Stimulated activated CD4-positive, alpha-beta T cell treated with anti-CD3 and anti-CD28 coated beads, TNF-alpha, amount 100 ng/mL, for 24 hours (primary cell): Measurements from ENCODE around the gene FAM114A2.
"Not testable (repeated sequence)": the region's sequence is repeated elsewhere in the genome, so short reads cannot be mapped to it uniquely, and the experiment has no call there.

ENCODE experiments used
- DNase-seq, 3 experiments: peaks; one replicate each; pipeline ENCODE4 v3.0.0-alpha.2; 2020; ENCODE audit warnings: low read depth in 3 of 3

Gene FAM114A2

GRCh38 chr5:154047324-154047723, 8.6 kb upstream of the FAM114A2 start:
- no peak for DNase-seq

- no peak for DNase-seq
Observed at GRCh38 chr5:154046486-154046885, 7.8 kb upstream of the FAM114A2 start.

GRCh38 chr5:154044581-154044980, 5.9 kb upstream of the FAM114A2 start:
- DNase-seq = no peak

- DNase-seq = no peak
Observed at GRCh38 chr5:154044099-154044498, 5.4 kb upstream of the FAM114A2 start.

GRCh38 chr5:154042766-154043165, 4.1 kb upstream of the FAM114A2 start:
- no peak for DNase-seq

- DNase-seq = no peak
Observed at GRCh38 chr5:154039458-154039829, 734 bp upstream of the FAM114A2 start.

- DNase-seq = peak; percentile 2 to 26 (median 19)
Observed at GRCh38 chr5:154038261-154038706, 426 bp downstream of the FAM114A2 start.

- DNase-seq = no peak
Observed at GRCh38 chr5:154034944-154035343, 3.8 kb downstream of the FAM114A2 start.

GRCh38 chr5:154031937-154032489, 6.7 kb downstream of the FAM114A2 start:
- no peak for DNase-seq

GRCh38 chr5:154025951-154026350, 12.8 kb downstream of the FAM114A2 start:
- DNase-seq = no peak

- DNase-seq = not testable (repeated sequence)
Observed at GRCh38 chr5:154018919-154019318, 19.8 kb downstream of the FAM114A2 start.

GRCh38 chr5:154015071-154015693, 23.5 kb downstream of the FAM114A2 start:
- no peak for DNase-seq

- DNase-seq = no peak
Observed at GRCh38 chr5:154010660-154011059, 28.1 kb downstream of the FAM114A2 start.

GRCh38 chr5:154005648-154006047, 33.1 kb downstream of the FAM114A2 start:
- DNase-seq = no peak

- DNase-seq = no peak
Observed at GRCh38 chr5:154002511-154003020, 36.1 kb downstream of the FAM114A2 start.

GRCh38 chr5:154002093-154002492, 36.6 kb downstream of the FAM114A2 start:
- no peak for DNase-seq

GRCh38 chr5:154000703-154001102, 38.0 kb downstream of the FAM114A2 start:
- DNase-seq = no peak

- DNase-seq = no peak
Observed at GRCh38 chr5:153999995-154000394, 38.7 kb downstream of the FAM114A2 start.

GRCh38 chr5:153998768-153999167, 39.9 kb downstream of the FAM114A2 start:
- no peak for DNase-seq

GRCh38 chr5:153998010-153998409, 40.7 kb downstream of the FAM114A2 start:
- no peak for DNase-seq

- no peak for DNase-seq
Observed at GRCh38 chr5:153991168-153991567, 47.5 kb downstream of the FAM114A2 start.

- no peak for DNase-seq
Observed at GRCh38 chr5:153988510-153988909, 50.2 kb downstream of the FAM114A2 start.

GRCh38 chr5:153987301-153987700, 51.4 kb downstream of the FAM114A2 start:
- no peak for DNase-seq

- DNase-seq = no peak
Observed at GRCh38 chr5:153985498-153985897, 53.2 kb downstream of the FAM114A2 start.
